Measurements from ENCODE around the gene MYLK3. TPM values are rescaled to one million over a fixed set of nuclear protein-coding genes. Genes with fewer than 3 reads are reported as not detected.

The MYLK3 gene
- total RNA-seq, 1 donor = under 0.01 TPM

DNA sequence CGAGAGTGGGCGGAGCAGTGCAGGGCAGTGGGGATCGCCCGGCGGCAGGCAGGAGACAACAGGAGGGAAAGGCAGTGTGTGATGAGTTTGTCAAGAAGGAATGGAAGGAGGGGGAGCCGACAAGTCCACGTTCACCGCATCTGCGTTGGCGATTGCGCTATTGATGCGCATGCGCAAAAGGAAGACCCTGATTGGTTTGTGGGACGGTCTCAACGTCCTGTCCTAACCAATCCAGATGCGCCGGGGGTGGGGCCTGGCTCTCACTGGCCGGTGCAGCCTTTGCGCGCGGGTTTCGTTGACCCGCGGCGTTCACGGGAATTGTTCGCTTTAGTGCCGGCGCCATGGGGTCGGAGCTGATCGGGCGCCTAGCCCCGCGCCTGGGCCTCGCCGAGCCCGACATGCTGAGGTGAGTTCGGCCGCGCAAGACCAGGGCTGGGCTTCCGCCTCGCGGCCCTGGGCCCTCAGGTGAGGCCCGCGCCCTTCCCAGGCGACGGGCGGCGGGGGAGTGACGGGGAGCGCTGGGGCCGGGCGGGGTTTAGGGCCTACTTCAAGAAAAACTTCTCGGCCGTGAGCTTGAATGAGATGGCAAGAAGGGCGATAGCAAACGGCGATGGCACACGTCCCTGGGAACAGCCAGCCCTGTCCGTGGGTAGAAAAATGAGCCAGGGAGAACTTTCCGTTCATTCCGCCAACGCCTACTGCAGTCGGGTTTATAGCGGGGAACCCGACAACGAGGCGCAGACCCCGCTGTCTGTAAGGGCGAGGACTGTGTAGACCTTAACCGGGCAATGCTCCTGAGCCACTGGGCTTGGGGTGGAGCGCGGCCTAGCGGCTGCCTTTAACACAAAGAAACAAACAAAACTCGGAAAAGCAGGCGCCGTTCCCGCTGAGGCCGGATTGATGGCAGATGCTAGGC is 58.5 kb downstream of the MYLK3 start, which contains the start of gene ORC6:
TSS of gene ORC6 (plus strand) at position 295 of the 916 bp plus-strand sequence. CDS start at position 342, 47 bp downstream.
- Histone ChIP-seq H3K9me3 (ENCODE audit: low read depth, low read length) (no peaks in the 10 kb centered on the region), H4K20me1 (ENCODE audit: insufficient read depth, low read length) (peaks cover 25% of the 10 kb centered on the region), H3K4me2 (ENCODE audit: insufficient read depth, low read length) (peak within 1 kb of the TSS; percentile 96), H3K79me2 (ENCODE audit: insufficient read depth, low read length) (peaks cover 63% of the 10 kb centered on the region), H3K27ac (ENCODE audit: low read depth, low read length) (peak within 1 kb of the TSS; percentile 95), H3K4me3 (ENCODE audit: insufficient read depth, low read length) (peak within 1 kb of the TSS; percentile 87), H3K4me1 (ENCODE audit: insufficient read depth, low read length) (peaks cover 34% of the 10 kb centered on the region), H2AFZ (ENCODE audit: low read length) (peak within 1 kb of the TSS; percentile 97), H3K27me3 (ENCODE audit: insufficient read depth, low read length) (no peaks in the 10 kb centered on the region), H3K36me3 (ENCODE audit: insufficient read depth, low read length) (peaks cover 4% of the 10 kb centered on the region)
- DNase-seq (ENCODE audit: insufficient read length, low spot score, missing footprints) = peak; percentile 97
- TF ChIP-seq, protein P1, sequence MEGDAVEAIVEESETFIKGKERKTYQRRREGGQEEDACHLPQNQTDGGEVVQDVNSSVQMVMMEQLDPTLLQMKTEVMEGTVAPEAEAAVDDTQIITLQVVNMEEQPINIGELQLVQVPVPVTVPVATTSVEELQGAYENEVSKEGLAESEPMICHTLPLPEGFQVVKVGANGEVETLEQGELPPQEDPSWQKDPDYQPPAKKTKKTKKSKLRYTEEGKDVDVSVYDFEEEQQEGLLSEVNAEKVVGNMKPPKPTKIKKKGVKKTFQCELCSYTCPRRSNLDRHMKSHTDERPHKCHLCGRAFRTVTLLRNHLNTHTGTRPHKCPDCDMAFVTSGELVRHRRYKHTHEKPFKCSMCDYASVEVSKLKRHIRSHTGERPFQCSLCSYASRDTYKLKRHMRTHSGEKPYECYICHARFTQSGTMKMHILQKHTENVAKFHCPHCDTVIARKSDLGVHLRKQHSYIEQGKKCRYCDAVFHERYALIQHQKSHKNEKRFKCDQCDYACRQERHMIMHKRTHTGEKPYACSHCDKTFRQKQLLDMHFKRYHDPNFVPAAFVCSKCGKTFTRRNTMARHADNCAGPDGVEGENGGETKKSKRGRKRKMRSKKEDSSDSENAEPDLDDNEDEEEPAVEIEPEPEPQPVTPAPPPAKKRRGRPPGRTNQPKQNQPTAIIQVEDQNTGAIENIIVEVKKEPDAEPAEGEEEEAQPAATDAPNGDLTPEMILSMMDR (IDR thresholded peaks at IDR 0.05; ENCODE audit: extremely low read depth, low read depth, low read length) = peak; percentile 63

DNA sequence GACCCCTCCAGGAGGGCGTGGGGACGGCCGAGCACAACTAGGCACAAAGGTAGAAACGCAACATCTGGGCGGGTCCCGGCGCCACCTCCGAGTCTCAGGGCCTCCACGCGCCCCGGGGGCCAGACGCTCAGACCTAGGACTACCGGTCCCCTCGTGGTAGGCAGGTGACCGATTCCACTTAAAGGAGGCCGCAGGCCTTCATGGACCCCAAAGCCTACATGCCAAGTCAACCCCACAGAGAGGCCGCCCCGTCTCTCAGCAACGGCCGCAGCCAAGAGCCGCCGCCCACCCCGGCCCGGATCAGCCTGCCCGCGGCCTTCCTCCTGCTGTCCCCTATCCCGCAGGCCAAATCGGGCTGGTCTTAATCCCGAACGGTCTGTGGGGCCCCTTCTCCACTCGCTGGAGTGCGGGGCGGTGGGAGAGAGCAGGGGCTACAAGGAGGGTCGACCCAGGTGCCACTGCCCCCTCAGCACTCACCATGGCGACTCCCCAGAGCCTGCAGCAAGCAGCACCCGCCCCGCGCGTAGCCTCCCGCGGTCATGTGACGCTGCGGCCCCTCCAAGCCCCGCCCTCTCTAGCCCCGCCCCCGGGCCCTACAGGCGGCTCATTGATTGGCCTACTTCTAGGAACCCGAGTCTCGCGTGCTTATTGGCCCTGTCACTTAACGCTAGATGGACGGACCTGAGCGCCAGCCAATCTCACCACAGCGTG is 59.3 kb downstream of the MYLK3 start, which contains the start of gene VPS35:
TSS of gene VPS35 (minus strand) at position 525 of the 711 bp plus-strand sequence. CDS start at position 480, 45 bp downstream.
- peak; percentile 99 for DNase-seq (ENCODE audit: insufficient read length, low spot score, missing footprints)
- no peaks in the 10 kb centered on the region for H3K27me3 ChIP-seq (ENCODE audit: insufficient read depth, low read length)
- H3K4me1 ChIP-seq (ENCODE audit: insufficient read depth, low read length) = peaks cover 34% of the 10 kb centered on the region
- peak within 1 kb of the TSS; percentile 95 for H3K27ac ChIP-seq (ENCODE audit: low read depth, low read length)
- peaks cover 32% of the 10 kb centered on the region for H4K20me1 ChIP-seq (ENCODE audit: insufficient read depth, low read length)
- peak within 1 kb of the TSS; percentile 96 for H3K4me2 ChIP-seq (ENCODE audit: insufficient read depth, low read length)
- peaks cover 4% of the 10 kb centered on the region for H3K36me3 ChIP-seq (ENCODE audit: insufficient read depth, low read length)
- H3K79me2 ChIP-seq (ENCODE audit: insufficient read depth, low read length) = peaks cover 71% of the 10 kb centered on the region
- H3K9me3 ChIP-seq (ENCODE audit: low read depth, low read length) = no peaks in the 10 kb centered on the region
- TF ChIP-seq, protein P1 (IDR thresholded peaks at IDR 0.05; ENCODE audit: extremely low read depth, low read depth, low read length) = no peak
- peak within 1 kb of the TSS; percentile 87 for H3K4me3 ChIP-seq (ENCODE audit: insufficient read depth, low read length)
- H2AFZ ChIP-seq (ENCODE audit: low read length) = peak within 1 kb of the TSS; percentile 97

DNA sequence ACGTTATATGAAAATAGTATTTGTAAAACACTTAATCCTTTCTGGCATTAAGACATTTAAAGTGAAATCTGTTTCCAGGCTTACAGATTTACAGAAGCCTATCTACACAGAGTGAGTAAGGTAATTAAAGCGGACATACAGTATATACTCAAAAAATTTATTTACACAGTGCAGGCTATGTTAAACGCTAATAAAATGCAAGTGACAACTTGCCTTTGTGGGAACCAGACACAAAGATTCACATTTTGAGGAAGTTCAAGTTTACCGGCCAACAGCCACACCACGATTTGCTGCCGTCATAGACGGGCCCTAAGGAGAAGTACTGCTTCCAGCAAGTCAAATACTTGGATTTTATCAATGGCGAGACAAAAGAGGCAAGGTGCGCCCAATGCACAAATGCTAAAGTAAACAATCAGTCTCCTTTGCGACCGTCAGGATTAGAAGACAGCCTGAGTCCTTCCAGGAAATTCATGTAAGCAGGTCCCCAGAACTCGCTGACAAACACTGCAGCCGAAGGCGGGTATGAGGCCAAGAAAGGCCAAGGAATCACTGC is 60.0 kb downstream of the MYLK3 start:
- Histone ChIP-seq H3K4me1 (ENCODE audit: insufficient read depth, low read length) (peaks cover 34% of the 10 kb centered on the region), H3K79me2 (ENCODE audit: insufficient read depth, low read length) (peaks cover 78% of the 10 kb centered on the region), H2AFZ (ENCODE audit: low read length) (peak overlapping the region; percentile 97), H3K4me3 (ENCODE audit: insufficient read depth, low read length) (peak overlapping the region; percentile 87), H3K9me3 (ENCODE audit: low read depth, low read length) (no peaks in the 10 kb centered on the region), H3K36me3 (ENCODE audit: insufficient read depth, low read length) (peaks cover under 1% of the 10 kb centered on the region), H4K20me1 (ENCODE audit: insufficient read depth, low read length) (peaks cover 32% of the 10 kb centered on the region), H3K27ac (ENCODE audit: low read depth, low read length) (peak overlapping the region; percentile 95), H3K4me2 (ENCODE audit: insufficient read depth, low read length) (peak overlapping the region; percentile 95), H3K27me3 (ENCODE audit: insufficient read depth, low read length) (no peaks in the 10 kb centered on the region)
- DNase-seq (ENCODE audit: insufficient read length, low spot score, missing footprints) = no peak
- TF ChIP-seq, protein P1 (IDR thresholded peaks at IDR 0.05; ENCODE audit: extremely low read depth, low read depth, low read length) = no peak
